ENCODE results near the gene CARNS1.
"Not testable (repeated sequence)": the region's sequence is repeated elsewhere in the genome, so short reads cannot be mapped to it uniquely, and the experiment has no call there.

DNA sequence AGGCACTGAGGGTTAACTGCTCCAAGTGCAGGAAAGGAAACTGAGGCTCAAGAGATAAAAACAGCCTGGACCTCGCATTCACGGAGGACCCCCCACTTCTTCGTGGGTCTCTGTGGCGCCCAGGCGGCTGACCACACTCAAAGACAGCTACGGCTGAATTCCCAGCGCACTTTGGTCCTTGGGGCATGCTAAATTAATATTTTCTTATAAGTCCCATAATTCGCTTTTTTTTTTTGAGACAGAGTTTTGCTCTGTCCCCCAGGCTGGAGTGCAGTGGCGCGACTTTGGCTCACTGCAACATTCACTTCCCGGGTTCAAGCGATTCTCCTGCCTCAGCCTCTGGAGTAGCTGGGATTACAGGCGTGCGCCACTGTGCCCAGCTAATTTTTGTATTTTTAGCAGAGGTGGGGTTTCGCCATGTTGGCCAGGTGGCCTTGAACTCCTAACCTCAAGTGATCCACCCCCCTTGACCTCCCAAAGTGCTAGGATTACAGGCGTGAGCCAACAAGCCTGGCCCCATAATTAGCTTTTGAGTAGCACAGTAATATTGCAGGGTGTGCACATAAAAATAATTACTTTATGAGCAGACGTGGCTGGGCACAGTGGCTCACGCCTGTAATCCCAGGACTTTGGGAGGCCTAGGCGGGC lies 13.2 kb upstream of the CARNS1 start:
- TF ChIP-seq, protein P1, sequence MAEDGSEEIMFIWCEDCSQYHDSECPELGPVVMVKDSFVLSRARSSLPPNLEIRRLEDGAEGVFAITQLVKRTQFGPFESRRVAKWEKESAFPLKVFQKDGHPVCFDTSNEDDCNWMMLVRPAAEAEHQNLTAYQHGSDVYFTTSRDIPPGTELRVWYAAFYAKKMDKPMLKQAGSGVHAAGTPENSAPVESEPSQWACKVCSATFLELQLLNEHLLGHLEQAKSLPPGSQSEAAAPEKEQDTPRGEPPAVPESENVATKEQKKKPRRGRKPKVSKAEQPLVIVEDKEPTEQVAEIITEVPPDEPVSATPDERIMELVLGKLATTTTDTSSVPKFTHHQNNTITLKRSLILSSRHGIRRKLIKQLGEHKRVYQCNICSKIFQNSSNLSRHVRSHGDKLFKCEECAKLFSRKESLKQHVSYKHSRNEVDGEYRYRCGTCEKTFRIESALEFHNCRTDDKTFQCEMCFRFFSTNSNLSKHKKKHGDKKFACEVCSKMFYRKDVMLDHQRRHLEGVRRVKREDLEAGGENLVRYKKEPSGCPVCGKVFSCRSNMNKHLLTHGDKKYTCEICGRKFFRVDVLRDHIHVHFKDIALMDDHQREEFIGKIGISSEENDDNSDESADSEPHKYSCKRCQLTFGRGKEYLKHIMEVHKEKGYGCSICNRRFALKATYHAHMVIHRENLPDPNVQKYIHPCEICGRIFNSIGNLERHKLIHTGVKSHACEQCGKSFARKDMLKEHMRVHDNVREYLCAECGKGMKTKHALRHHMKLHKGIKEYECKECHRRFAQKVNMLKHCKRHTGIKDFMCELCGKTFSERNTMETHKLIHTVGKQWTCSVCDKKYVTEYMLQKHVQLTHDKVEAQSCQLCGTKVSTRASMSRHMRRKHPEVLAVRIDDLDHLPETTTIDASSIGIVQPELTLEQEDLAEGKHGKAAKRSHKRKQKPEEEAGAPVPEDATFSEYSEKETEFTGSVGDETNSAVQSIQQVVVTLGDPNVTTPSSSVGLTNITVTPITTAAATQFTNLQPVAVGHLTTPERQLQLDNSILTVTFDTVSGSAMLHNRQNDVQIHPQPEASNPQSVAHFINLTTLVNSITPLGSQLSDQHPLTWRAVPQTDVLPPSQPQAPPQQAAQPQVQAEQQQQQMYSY (CRISPR knock-in tag; IDR thresholded peaks at IDR 0.05), result not testable (repeated sequence)
- TF ChIP-seq CTCF (IDR thresholded peaks at IDR 0.05); HMGA2 (CRISPR knock-in tag; IDR thresholded peaks at IDR 0.05); NR1H2 (CRISPR knock-in tag; IDR thresholded peaks at IDR 0.05); ZNF138 (CRISPR knock-in tag; conservative IDR thresholded peaks at IDR 0.05); CREB1 (CRISPR knock-in tag; IDR thresholded peaks at IDR 0.05); ZNF121 (CRISPR knock-in tag; IDR thresholded peaks at IDR 0.05); NR2C2 (CRISPR knock-in tag; IDR thresholded peaks at IDR 0.05); MAX (CRISPR knock-in tag; IDR thresholded peaks at IDR 0.05); NR3C1 (CRISPR knock-in tag; conservative IDR thresholded peaks at IDR 0.05; ENCODE audit: low read depth); IRF1 (CRISPR knock-in tag; IDR thresholded peaks at IDR 0.05): not testable (repeated sequence)
- TF ChIP-seq, protein P2, sequence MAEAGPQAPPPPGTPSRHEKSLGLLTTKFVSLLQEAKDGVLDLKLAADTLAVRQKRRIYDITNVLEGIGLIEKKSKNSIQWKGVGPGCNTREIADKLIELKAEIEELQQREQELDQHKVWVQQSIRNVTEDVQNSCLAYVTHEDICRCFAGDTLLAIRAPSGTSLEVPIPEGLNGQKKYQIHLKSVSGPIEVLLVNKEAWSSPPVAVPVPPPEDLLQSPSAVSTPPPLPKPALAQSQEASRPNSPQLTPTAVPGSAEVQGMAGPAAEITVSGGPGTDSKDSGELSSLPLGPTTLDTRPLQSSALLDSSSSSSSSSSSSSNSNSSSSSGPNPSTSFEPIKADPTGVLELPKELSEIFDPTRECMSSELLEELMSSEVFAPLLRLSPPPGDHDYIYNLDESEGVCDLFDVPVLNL (CRISPR knock-in tag; IDR thresholded peaks at IDR 0.05; ENCODE audit: borderline replicate concordance, low read depth), result not testable (repeated sequence)
- TF ChIP-seq, protein P3, sequence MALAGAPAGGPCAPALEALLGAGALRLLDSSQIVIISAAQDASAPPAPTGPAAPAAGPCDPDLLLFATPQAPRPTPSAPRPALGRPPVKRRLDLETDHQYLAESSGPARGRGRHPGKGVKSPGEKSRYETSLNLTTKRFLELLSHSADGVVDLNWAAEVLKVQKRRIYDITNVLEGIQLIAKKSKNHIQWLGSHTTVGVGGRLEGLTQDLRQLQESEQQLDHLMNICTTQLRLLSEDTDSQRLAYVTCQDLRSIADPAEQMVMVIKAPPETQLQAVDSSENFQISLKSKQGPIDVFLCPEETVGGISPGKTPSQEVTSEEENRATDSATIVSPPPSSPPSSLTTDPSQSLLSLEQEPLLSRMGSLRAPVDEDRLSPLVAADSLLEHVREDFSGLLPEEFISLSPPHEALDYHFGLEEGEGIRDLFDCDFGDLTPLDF (CRISPR knock-in tag; IDR thresholded peaks at IDR 0.05), result not testable (repeated sequence)
- TF ChIP-seq, protein P4, sequence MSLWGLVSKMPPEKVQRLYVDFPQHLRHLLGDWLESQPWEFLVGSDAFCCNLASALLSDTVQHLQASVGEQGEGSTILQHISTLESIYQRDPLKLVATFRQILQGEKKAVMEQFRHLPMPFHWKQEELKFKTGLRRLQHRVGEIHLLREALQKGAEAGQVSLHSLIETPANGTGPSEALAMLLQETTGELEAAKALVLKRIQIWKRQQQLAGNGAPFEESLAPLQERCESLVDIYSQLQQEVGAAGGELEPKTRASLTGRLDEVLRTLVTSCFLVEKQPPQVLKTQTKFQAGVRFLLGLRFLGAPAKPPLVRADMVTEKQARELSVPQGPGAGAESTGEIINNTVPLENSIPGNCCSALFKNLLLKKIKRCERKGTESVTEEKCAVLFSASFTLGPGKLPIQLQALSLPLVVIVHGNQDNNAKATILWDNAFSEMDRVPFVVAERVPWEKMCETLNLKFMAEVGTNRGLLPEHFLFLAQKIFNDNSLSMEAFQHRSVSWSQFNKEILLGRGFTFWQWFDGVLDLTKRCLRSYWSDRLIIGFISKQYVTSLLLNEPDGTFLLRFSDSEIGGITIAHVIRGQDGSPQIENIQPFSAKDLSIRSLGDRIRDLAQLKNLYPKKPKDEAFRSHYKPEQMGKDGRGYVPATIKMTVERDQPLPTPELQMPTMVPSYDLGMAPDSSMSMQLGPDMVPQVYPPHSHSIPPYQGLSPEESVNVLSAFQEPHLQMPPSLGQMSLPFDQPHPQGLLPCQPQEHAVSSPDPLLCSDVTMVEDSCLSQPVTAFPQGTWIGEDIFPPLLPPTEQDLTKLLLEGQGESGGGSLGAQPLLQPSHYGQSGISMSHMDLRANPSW (CRISPR knock-in tag; conservative IDR thresholded peaks at IDR 0.05; ENCODE audit: low read depth), result not testable (repeated sequence)

Data from WTC11 (cell line).